Activated T-cell treated with anti-CD3 and anti-CD28 coated beads, Interleukin-2, amount 50 U/mL, for 72 hours (primary cell): ENCODE measurements around the gene RASA3. TPM values are rescaled to one million over a fixed set of nuclear protein-coding genes. Genes with fewer than 3 reads are reported as not detected.

ENCODE experiments used
- ATAC-seq, 2 donors: fragments of 150-1000 bp; cut with Tn5 transposase; replicated peaks in 1 of 2; 2 replicates each; pipeline ENCODE4 v1.10.0; 2021; ENCODE audit warnings: moderate library complexity in 2 of 2, mild to moderate bottlenecking in 1 of 2
- DNase-seq, 2 donors: peaks; one replicate each; pipeline ENCODE4 v3.0.0; 2021 to 2022; ENCODE audit warnings: mixed read lengths in 1 of 2
- H3K27ac Mint-ChIP-seq: one replicate; pipeline ENCODE4 v1.8.0; 2022; ENCODE audit warnings: mild to moderate bottlenecking, moderate library complexity, mixed read lengths
- H3K27me3 Mint-ChIP-seq: one replicate; pipeline ENCODE4 v1.8.0; 2022; ENCODE audit warnings: low read depth, mixed read lengths
- H3K36me3 Mint-ChIP-seq, 2 donors: one replicate each; pipeline ENCODE4 v1.8.0; 2022; ENCODE audit warnings: mixed read lengths in 2 of 2, mild to moderate bottlenecking in 1 of 2; ENCODE audit not compliant: insufficient read depth in 2 of 2
- H3K4me1 Mint-ChIP-seq: one replicate; pipeline ENCODE4 v1.8.0; 2022; ENCODE audit warnings: low read depth, mixed read lengths
- H3K4me3 Mint-ChIP-seq, 2 donors: one replicate each; pipeline ENCODE4 v1.8.0; 2022; ENCODE audit warnings: mild to moderate bottlenecking in 2 of 2, mixed read lengths in 2 of 2, moderate library complexity in 2 of 2
- H3K9me3 Mint-ChIP-seq, 2 donors: one replicate each; pipeline ENCODE4 v1.8.0; 2022; ENCODE audit warnings: mixed read lengths in 2 of 2
- total RNA-seq, 2 donors: library from RNA; stranded (reverse); gene quantifications; one replicate each; pipeline ENCODE4 v1.2.3, GENCODE V29; 2022

Gene RASA3
- total RNA-seq, 2 donors from 2014 or later, result 39.2 to 48.9 TPM

DNA sequence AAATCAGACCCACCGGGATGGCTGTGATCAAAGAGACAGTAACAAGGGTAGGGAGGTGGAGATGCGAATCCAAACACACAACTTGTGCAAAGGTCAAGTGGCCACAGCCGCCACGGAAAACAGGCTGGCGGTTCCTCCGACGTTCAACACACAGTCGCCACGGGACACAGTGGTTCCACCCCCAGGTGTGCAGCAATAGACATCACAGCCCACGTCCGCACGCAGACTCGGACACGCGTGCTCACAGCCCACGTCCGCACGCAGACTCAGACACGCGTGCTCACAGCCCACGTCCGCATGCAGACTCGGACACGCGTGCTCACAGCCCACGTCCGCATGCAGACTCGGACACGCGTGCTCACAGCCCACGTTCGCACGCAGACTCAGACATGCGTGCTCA is 70.1 kb downstream of the RASA3 start:
- no peak overlapping the region for H3K4me3 Mint-ChIP-seq
- H3K9me3 Mint-ChIP-seq, result no peaks in the 10 kb centered on the region
- peaks cover 60% of the 10 kb centered on the region for H3K4me1 Mint-ChIP-seq
- H3K36me3 Mint-ChIP-seq, result no peaks in the 10 kb centered on the region
- no peaks in the 10 kb centered on the region for H3K27me3 Mint-ChIP-seq
- no peak for DNase-seq
- H3K27ac Mint-ChIP-seq, result no peak overlapping the region
- no peak for ATAC-seq

DNA sequence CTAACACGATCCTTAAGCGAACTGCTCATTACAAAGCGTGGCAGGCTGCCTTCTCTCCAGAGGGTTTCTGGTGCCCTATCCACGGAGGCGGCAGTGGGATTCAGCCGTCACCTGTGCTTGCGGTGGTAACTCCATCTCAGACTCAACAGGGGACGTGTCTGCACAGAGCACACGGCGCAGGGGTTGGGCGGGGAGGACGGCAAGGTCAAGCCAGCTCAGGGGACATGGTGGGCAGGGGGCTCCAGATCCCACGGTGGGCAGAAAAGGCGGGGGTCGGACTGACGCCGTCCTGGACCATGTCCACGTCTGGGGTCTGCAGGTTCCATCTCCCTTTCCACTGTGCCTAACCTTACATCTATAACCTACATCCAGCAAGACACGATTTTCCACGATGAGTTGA is 70.7 kb downstream of the RASA3 start:
- no peak for ATAC-seq
- Mint-ChIP-seq H3K4me3 (no peak overlapping the region), H3K27ac (no peak overlapping the region), H3K27me3 (no peaks in the 10 kb centered on the region), H3K4me1 (peaks cover 59% of the 10 kb centered on the region), H3K36me3 (no peaks in the 10 kb centered on the region), H3K9me3 (no peaks in the 10 kb centered on the region)
- no peak for DNase-seq

DNA sequence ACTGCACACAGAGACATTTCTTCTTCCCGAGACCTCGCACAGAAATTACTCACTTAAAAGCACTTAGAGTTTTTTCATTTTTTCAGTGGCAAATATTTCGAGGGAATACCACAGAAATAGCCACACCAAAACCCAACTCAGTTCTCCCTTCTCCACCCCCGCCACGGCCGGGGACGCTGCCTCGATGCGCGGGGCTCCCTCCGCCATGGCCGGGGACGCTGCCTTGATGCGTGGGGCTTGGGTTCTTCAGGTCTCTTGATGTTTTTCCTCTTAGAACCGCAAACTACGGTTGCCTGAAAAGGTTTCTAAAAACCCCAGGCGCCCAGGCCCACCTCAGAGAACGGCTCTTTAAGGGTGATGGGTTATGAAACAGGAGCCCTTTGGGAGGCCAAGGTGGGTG is 71.4 kb downstream of the RASA3 start:
- Mint-ChIP-seq H3K27me3 (no peaks in the 10 kb centered on the region), H3K4me1 (peaks cover 52% of the 10 kb centered on the region), H3K4me3 (no peak overlapping the region), H3K36me3 (peaks cover under 1 to 4% of the 10 kb centered on the region in 2 donors), H3K27ac (peak overlapping the region; percentile 68), H3K9me3 (no peaks in the 10 kb centered on the region)
- ATAC-seq, result no peak
- no peak for DNase-seq

DNA sequence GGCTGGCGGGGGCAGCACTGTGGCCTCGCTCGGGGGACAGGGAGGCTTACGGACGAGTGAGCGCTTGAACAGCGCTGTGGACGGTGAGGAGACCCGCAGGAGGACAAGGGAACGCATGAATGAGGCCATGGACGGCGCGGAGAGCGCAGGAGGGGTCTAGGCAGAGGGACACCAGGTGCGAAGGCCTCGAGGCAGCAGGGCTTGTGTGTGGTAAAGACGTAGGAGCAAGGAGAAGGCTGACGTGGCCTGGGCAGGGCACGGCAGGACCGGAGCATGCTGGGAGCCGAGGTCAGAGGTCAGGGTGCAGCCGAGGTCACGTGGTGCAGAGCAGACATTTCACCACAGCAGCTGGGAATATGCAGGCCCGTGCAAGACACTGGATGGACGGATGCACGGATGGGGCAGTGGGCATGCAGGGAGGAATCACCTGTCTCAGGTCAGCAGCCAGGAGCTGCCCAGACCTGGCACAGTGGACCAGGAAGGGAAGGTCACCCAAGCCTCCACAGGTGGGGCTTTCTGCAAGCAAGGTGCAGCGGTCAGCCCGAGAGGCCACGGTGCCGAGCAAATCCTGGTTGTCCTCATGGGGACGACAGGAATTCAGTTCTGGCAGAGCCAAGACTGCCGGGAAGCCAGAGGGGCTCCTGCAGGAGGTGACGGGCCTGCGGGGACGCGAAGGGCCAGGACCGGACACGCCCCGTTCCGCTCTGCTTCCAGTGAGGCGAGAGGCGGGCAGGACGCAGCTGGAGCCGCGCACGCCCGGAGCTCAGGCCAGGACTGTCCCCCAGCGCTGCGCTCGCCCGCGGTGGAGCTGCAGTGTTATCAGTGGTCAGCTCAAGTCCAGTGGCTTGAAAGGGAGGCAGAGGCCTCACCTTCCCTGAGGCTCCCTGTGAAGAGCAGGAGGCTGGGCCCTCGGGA is 72.2 kb downstream of the RASA3 start:
- Mint-ChIP-seq H3K4me3 (no peak overlapping the region), H3K27me3 (no peaks in the 10 kb centered on the region), H3K4me1 (peaks cover 44% of the 10 kb centered on the region), H3K27ac (peak overlapping the region; percentile 34), H3K9me3 (no peaks in the 10 kb centered on the region), H3K36me3 (peaks cover 2 to 4% of the 10 kb centered on the region in 2 donors)
- no peak for ATAC-seq
- DNase-seq, result no peak

DNA sequence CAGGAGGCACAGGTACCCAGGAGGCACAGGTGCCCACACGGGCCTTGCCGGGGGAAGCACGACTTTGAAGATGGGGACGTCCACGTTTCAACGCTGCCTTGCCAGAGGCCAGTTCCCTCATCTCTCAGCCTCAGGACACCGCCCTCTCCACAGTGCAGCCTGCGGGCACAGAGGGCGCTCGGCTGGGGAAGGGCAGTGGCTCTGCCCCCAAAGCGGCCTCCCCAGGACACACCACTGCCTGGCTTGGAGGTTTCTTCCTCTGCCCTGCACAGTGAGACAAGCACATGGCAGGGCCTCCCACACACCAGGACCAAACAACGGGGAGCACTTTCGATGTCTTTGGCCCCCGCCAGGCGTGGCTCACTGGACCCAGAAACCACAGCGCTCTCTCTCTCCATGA is 73.0 kb downstream of the RASA3 start:
- H3K4me1 Mint-ChIP-seq, result peaks cover 36% of the 10 kb centered on the region
- H3K27ac Mint-ChIP-seq, result peak overlapping the region; percentile 37
- ATAC-seq (no peak), DNase-seq (no peak)
- no peaks in the 10 kb centered on the region for H3K9me3 Mint-ChIP-seq
- H3K4me3 Mint-ChIP-seq, result no peak overlapping the region
- peaks cover 2 to 4% of the 10 kb centered on the region in 2 donors for H3K36me3 Mint-ChIP-seq
- no peaks in the 10 kb centered on the region for H3K27me3 Mint-ChIP-seq

DNA sequence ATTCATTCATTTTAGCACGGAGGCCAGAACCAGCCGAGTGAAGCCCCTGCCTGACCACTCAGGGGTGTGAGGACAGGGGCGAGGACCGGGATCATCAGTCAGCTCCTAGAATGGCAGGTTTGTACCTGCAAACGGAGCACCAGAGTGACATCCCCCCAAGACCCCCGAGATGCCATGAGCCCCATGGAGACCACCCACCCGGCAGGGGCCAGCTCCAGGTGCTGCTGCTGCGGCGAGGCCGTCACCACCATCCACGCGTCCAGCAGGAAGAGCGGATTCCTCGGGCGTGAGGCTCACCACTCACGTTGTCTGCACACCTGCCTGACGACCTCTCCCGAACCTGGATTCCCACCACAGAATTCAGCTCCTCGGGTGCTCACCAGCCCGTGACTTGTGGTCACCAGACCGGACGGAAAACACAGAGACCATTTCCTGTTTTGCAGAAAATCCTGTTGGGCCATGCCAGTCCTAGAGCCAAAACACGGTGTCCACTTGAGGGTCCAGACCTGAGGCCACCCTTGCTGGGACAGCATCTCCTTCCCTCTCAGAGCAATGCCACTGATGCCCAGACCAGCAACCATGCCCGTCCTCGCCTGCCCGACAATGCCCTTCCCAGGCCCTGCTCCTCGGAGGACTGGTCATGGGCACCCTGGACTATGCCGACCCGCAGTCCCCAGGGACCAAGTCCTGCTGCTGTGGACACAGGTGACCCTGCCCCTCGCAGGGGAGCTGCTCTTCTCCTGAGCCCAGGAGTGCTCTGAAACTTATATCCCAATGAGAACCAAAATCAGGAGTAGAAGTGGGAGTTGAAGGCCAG is 74.2 kb downstream of the RASA3 start:
- no peak overlapping the region for H3K27ac Mint-ChIP-seq
- H3K4me3 Mint-ChIP-seq, result no peak overlapping the region
- DNase-seq (no peak), ATAC-seq (no peak)
- peaks cover 2 to 4% of the 10 kb centered on the region in 2 donors for H3K36me3 Mint-ChIP-seq
- no peaks in the 10 kb centered on the region for H3K27me3 Mint-ChIP-seq
- H3K4me1 Mint-ChIP-seq, result peaks cover 30% of the 10 kb centered on the region
- no peaks in the 10 kb centered on the region for H3K9me3 Mint-ChIP-seq

DNA sequence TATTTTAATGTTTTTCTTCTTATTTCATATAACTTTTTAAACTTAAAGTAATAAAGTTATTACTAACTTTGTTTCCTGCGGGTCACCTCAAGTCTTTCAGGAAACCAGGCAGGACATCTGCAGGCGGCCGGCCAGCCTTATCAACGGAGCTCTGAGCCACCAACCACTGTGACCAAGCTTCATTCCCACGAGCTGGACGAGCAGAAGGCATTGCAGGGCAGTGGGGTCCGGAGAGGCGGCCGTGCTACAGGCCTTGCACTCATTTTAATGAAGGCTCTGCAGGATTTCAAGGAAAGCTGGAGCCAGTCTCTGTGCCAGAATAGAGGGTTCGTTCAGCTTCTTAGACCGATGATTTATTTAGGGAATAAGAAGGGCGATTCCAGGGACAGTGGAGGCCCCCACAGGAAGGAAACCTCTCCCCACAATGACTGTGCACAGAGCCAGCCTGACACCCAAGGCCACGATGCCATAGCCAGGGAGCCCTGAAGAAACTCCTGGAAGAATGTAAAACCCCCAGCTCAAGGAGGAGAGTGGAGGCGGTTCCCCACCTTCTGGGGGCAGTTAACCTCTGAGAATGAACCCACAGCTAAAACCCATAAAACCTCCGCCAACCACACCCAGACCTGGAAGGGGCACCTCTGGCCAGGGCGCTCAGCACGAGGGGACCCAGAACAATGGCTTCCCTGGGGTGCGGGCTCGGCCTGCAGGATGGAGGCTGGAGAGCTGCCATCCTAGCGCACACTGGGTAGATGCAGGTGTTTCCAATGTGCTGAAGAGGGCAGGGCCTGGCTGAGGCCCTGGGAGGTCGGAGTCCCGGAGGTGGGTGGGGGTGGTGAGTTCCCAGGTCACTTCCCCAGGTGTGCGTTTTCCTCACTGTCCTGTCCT is 75.0 kb downstream of the RASA3 start:
- H3K4me3 Mint-ChIP-seq, result no peak overlapping the region
- peaks cover 2 to 4% of the 10 kb centered on the region in 2 donors for H3K36me3 Mint-ChIP-seq
- H3K9me3 Mint-ChIP-seq, result no peaks in the 10 kb centered on the region
- peaks cover 34% of the 10 kb centered on the region for H3K4me1 Mint-ChIP-seq
- H3K27me3 Mint-ChIP-seq, result no peaks in the 10 kb centered on the region
- ATAC-seq (no peak), DNase-seq (no peak)
- H3K27ac Mint-ChIP-seq, result no peak overlapping the region

DNA sequence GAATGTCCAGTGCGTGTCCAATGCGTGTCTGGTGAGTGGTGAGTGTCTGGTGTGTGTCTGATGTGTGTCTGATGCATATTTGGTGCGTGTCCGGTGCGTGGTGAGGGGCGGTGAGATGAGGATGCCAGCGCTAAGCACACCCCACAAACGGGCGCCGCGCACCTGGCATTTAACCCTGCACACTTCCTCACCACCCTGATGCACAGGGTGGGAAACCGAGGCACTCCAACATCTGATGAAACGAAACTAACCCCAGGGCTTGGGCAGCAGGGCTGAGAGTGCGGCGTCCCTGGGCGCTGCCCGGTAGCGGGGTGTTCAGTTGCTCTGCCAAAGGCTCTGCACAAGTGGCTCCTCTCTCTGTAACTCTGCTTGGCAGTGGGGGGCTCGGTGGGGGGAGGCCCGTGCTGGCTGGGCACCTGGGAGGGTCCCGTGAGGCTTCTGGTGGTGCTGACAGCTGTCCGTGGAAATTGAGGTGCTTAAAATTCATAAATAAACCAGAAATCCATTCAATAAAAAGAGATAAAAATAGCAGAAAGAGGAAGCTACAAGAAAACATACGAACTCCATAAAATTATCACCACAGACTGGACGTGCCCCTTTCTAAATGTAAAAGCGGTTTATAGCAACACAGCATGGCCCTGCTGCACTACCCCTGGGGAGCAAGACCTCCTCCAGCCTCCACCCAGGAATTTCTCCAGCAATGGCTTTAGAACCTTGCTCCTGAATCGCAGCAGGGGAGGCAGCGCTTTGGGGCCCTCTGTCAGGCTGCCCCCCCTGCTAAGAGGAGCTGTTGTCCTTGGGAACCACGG is 76.0 kb downstream of the RASA3 start:
- Mint-ChIP-seq H3K4me3 (no peak overlapping the region), H3K9me3 (no peaks in the 10 kb centered on the region), H3K36me3 (peaks cover 2 to 4% of the 10 kb centered on the region in 2 donors), H3K27me3 (no peaks in the 10 kb centered on the region), H3K27ac (peak overlapping the region; percentile 48), H3K4me1 (peaks cover 34% of the 10 kb centered on the region)
- ATAC-seq, result no peak
- no peak for DNase-seq

DNA sequence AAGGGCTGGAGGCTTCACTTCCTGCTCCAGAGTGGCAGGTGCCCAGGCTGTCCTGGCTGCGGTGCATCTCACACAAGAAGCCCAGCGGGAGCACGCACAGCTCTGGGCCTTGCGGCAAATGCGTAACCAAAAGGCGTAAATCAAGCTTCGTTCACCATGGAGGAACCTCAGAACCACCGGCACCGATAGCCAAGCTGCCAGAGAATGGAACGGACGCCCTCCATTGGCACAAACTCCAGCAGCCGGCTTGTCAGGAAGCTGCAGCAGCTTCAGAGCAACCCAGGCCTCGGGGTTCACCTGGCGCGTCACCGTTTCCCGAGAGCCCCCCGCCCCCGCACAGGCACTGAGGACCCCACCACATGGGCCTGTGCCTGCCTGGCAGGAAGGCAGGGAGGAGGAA is 76.7 kb downstream of the RASA3 start:
- Mint-ChIP-seq H3K4me1 (peaks cover 34% of the 10 kb centered on the region), H3K9me3 (no peaks in the 10 kb centered on the region), H3K36me3 (peaks cover 2 to 4% of the 10 kb centered on the region in 2 donors), H3K27ac (peak overlapping the region; percentile 48), H3K4me3 (no peak overlapping the region), H3K27me3 (no peaks in the 10 kb centered on the region)
- ATAC-seq (no peak), DNase-seq (no peak)

DNA sequence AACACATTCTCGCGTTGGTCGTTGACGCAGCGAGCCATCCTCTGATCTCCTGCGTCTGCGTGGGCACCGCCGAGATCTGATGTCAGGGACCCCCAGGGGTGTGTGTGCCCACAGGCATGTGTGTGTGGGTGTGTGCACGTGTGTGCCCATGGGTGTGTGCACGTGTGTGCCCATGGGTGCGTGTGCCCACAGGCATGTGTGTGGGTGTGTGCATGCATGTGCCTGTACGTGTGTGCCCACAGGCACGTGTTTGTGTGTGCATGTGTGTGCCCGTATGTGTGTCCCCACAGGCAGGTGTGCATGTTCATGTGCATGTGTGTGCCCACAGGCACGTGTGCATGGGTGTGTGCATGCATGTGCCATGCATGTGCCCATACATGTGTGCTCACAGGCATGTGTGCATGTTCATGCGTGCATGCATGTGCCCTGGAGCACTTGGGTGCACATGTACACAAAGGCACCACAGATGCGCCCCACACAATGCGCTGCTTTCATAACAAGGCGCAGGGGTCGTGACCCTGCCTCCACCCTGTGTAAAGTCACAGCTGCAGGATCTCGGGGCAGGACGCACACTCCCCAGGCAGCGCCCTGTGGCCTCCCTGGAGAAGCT is 77.5 kb downstream of the RASA3 start:
- ATAC-seq, result no peak
- H3K27me3 Mint-ChIP-seq, result no peaks in the 10 kb centered on the region
- H3K27ac Mint-ChIP-seq, result no peak overlapping the region
- DNase-seq, result no peak
- H3K4me3 Mint-ChIP-seq, result no peak overlapping the region
- H3K36me3 Mint-ChIP-seq, result peaks cover 2 to 4% of the 10 kb centered on the region in 2 donors
- H3K4me1 Mint-ChIP-seq, result peaks cover 31% of the 10 kb centered on the region
- H3K9me3 Mint-ChIP-seq, result no peaks in the 10 kb centered on the region

DNA sequence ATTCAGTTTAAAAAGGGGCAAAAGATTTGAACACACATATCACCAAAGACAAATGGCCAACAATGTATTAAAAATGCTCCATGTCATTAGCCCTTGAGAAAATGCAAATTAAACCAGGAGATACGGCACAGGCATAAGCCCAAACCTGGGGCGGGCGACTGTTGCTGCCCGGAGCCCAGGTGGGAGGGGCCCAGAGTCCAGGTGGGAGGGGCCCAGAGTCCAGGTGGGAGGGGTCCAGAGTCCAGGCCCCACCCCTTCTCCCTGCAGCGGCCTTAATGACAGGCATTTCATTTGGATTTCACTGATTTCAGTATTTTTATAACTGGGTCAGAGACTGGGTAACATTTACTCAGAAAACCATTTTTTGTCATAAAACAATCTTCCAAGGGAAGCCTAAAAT is 78.2 kb downstream of the RASA3 start:
- H3K36me3 Mint-ChIP-seq, result peaks cover 2 to 4% of the 10 kb centered on the region in 2 donors
- H3K27me3 Mint-ChIP-seq, result no peaks in the 10 kb centered on the region
- no peak overlapping the region for H3K4me3 Mint-ChIP-seq
- ATAC-seq, result no peak
- no peaks in the 10 kb centered on the region for H3K9me3 Mint-ChIP-seq
- no peak overlapping the region for H3K27ac Mint-ChIP-seq
- DNase-seq, result no peak
- peaks cover 32% of the 10 kb centered on the region for H3K4me1 Mint-ChIP-seq

DNA sequence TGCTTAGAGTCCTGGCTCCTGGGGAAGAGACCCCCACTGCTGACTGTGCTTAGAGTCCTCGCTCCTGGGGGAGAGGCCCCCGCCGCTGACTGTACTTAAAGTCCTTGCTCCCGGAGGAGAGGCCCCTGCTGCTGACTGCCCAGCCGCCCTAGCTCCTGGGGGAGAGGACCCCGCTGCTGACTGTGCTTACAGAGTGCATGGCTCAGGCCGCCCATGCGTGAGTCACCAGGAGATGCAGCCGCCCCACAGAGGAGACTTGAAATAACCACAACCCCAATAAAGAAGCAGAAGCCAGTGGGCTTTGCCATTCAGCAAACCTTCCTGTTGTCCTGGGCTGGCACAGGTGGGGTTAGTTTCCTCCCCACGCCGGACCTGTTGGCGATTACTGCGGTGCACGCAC is 79.4 kb downstream of the RASA3 start:
- no peak overlapping the region for H3K4me3 Mint-ChIP-seq

More for the DNA sequence above, 79.4 kb downstream of the RASA3 start:
- H3K27ac Mint-ChIP-seq, result peak overlapping the region; percentile 58
- peaks cover 33% of the 10 kb centered on the region for H3K4me1 Mint-ChIP-seq
- no peak for DNase-seq
- no peaks in the 10 kb centered on the region for H3K9me3 Mint-ChIP-seq
- no peaks in the 10 kb centered on the region for H3K27me3 Mint-ChIP-seq
- ATAC-seq, result no peak
- peaks cover 4% of the 10 kb centered on the region in 2 donors for H3K36me3 Mint-ChIP-seq
